GM18870 (cell line): ENCODE measurements around the gene DHRSX.
"Not testable (repeated sequence)": the region's sequence is repeated elsewhere in the genome, so short reads cannot be mapped to it uniquely, and the experiment has no call there.

Experiments
- ATAC-seq: cut with Tn5 transposase; IDR thresholded peaks from one replicate; pipeline ENCODE4 v1.9.1; 2021; ENCODE audit warnings: moderate library complexity; ENCODE audit not compliant: unreplicated experiment

Gene DHRSX

DNA sequence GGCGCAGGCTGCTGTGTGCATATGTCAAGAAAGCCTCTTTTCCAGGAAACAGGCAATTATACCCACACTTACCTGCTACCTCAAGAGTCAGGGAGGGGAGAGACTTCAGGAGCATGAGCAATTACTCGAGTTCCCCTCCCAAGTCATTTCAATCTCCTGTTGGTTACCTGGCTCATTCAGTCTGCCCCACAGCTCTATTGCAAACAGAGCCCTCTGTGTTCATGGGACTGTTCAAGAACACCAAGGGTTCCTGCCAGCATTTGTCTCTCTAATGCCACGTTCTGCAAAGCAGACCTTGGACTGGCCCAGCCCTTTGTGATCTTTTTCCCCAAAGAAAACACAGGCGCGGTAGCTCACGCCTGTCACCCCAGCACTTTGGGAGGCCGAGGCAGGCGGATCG is 274.6 kb downstream of the DHRSX start:
- no peak for ATAC-seq

- ATAC-seq = no peak
These were observed 276.1 kb downstream of the DHRSX start for GRCh38 chrX:2224597-2225235.

DNA sequence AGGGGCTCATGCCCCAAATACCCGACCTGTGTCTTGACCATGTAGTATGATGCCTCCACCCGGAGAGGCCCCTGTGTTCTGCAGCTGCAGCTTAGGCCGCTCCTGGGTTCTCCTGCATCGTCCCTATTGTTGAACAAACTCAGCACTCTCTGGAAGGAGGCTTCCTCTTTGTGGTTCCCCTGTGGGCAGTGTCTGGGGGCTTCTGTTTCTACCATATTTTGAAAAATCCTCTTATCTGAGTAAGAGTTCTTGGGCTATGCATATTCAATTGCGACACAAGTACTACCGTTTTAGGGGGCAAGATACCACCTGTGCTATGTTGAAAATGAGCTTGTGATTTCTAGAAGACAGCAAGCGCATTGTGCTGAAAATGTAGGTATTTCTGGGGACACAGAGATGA is 276.6 kb downstream of the DHRSX start:
- ATAC-seq = no peak

- no peak for ATAC-seq
These were observed 279.8 kb downstream of the DHRSX start for GRCh38 chrX:2220829-2221567.

- no peak for ATAC-seq
These were observed 280.5 kb downstream of the DHRSX start for GRCh38 chrX:2220296-2220695.

- not testable (repeated sequence) for ATAC-seq
These were observed 286.5 kb downstream of the DHRSX start for GRCh38 chrX:2214138-2214823.

DNA sequence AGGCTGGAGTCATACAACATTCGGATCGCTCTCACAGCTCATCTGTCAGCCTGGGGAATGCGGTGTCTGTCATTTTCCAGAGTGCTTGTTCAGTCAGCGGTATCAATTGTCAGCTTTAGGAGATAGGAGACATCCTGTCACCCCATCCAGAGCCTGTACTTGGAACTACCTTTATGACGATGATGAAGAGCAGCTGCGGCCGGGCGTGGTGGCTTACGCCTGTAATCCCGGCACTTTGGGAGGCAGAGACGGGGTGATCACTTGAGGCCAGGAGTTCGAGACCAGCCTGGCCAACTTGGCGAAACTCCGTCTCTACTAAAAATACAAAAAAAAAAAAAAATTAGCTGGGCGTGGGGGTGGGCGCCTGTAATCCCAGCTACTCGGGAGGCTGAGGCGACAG is 289.1 kb downstream of the DHRSX start:
- ATAC-seq = not testable (repeated sequence)

DNA sequence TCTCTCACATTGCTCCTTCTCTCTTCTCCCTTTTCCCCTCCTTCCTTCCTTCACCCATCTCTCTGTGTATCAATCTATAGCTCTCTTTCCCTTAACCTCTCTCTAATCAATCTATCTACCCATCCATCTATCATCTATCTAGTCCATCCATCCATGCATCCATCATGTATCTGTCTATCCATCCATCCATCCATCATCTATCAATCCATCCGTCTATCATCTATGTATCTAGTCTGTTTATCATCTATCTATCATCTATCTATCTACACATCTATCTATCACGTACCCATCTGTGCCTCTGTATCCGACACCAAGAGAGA is 307.5 kb downstream of the DHRSX start:
- ATAC-seq = no peak

- ATAC-seq = no peak
These were observed 308.0 kb downstream of the DHRSX start for GRCh38 chrX:2192584-2193272.

GRCh38 chrX:2188840-2189239 is 311.9 kb downstream of the DHRSX start:
- ATAC-seq = no peak

- no peak for ATAC-seq
These were observed 312.4 kb downstream of the DHRSX start for GRCh38 chrX:2188330-2188792.

DNA sequence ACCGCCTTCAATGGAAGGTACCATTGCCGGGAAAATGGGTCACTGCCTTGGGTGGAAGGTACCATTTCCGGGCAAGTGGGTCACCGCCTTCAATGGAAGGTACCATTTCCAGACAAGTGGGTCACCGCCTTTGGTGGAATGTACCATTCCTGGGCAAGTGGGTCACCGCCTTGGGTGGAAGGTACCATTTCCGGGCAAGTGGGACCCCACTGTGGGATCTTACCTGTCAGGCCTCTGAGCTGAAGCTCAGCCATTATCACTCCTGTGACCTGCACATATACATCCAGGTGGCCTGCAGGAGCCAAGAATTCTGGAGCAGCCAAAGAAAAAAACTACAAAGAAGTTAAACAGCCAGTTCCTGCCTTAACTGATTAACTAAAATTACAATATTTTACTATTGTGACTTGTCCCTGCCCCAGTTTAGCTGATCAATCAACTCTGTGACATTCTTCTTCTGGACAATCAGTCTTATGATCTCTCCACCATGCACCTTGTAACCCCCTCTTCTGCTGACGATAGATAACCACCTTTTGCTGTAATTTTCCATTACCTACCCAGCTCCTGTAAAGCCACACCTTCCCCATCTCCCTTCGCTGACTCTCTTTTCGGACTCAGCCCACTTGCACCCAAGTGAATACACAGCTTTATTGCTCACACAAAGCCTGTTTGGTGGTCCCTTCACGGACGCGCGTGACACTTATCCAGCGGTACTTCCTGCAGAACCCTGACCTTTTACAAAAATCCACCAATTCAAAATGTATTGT is 313.2 kb downstream of the DHRSX start:
- ATAC-seq = no peak

- ATAC-seq = no peak
These were observed 315.3 kb downstream of the DHRSX start for GRCh38 chrX:2185341-2186082.

- ATAC-seq = no peak
These were observed 316.7 kb downstream of the DHRSX start for GRCh38 chrX:2184089-2184488.

DNA sequence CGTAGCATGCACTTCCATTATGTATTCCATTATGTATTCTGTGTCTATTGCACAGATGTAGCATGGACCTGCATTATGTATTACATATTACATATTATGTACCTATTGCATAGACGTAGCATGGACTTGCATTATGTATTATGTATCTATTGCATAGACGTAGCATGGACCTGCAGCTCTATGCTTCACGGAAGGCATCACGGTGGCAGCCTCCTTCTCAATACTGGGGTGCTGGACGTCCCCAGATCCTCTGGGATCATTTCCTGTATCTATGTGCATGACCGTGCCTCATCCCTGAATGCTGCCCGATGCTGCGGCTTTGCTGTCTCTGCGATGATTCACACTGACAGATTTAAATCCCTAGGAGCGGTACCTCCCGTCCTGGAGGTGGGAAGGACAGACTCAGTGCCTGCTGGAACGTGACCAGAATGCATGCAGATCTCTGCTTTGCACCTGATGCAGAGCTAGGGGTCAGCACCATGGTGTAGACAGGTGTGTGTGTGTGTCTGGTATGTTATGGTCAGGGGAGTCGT is 317.5 kb downstream of the DHRSX start:
- no peak for ATAC-seq

DNA sequence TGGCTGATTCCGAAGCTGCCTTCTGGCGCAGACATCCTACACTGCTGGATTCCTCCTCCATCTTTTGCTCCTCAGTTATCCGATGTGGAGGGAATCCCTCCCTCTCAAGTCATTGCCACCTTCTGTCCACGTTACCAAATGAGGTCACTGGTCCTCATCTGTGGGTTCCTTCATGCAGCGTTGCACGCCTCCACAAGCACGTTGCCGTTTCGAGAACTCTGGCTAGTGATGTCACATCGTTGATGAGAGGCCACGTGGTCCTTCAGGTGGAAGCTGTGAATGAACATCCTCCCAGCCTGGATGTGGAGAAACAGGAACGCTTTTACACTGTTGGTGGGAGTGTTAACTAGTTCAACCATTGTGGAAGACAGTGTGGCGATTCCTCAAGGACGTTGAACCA is 323.2 kb downstream of the DHRSX start:
- ATAC-seq = no peak

- no peak for ATAC-seq
These were observed 324.0 kb downstream of the DHRSX start for GRCh38 chrX:2176733-2177132.

DNA sequence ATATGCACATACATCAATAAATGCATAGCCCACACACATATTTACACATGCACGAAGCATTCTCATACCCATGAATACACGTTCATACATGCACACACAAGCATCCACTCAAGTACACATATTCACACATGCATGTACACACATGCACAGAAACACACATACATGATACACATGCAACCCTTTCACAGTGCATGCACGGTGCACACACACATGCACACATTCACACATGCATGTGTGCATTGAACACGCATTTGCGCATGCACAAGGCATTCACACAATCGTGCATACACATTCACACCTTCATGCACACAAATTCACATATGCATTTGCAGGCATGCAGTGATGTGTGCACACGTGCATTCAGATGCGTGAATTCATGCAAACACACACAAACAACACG is 324.5 kb downstream of the DHRSX start:
- no peak for ATAC-seq

DNA sequence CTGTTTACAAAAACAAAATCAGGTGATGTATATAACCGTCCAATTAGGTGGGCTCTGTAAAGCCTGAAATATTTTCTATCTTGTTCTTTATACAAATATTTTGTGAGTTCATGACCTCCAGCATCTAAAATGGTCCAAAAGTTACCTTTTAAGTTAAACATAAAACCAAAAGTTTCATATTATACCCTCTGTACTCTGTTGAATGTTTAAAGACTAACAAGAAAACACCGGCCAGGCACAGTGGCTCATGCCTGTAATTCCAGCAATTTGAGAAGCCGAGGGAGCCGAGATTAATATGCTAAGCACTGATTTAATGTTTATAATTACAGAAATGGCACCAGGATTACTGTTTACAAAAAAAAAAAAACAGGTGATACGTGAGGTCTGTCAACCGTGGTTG is 328.4 kb downstream of the DHRSX start:
- no peak for ATAC-seq
